GM04503 (cell line): Measurements from ENCODE around the gene LAMC1.
"Not testable (repeated sequence)": the region's sequence is repeated elsewhere in the genome, so short reads cannot be mapped to it uniquely, and the experiment has no call there.

Source experiments
- DNase-seq: peaks from one replicate; pipeline ENCODE4 v3.0.0-alpha.2; 2012; ENCODE audit warnings: low read depth

LAMC1 gene

DNA sequence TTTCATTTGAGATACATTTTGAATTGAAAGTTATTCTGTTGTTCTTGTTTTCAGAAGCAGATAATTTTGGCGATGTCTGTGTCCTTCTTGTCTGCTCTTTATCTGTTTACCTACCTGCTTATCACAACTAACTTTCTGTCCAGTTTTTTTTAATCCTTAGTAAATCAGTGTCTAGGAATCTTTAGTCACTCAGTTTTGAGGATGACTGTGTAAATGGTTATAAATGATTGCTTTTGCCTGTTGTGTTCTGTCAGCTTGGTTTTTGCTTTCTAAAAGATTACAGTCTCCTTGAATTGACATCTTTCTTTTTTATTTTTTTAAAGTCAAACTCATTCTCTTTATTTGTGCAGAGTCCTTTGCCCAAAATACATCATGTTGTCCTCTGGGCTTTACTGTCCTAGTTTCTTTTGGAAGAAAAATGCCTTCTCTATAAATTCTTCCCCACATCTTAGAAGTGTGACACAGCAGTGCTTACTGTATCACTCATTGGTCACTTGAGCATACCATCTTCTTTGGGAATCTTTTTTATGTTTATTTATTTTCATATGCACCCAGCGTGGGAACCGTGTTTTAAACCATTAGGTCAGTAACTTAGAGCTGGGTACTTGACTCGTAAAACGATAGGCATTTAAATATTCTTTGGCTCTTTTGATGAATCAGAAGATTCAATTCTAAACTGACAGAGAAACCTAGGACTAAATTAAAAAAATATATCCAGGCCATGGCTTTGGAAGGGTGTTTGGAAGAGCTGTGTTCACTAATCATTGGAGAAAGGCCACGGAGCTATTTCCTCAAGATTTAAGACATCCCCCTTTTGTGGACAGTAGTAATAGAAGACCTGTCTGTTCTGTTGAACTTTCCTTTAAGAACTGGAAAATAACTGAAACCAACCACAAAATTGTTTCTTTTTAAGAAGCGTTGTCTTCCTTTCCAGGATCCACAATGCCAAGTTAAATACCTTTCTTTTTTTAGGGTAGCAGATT is 20.9 kb downstream of the LAMC1 start:
- DNase-seq, result peak; percentile 91

DNA sequence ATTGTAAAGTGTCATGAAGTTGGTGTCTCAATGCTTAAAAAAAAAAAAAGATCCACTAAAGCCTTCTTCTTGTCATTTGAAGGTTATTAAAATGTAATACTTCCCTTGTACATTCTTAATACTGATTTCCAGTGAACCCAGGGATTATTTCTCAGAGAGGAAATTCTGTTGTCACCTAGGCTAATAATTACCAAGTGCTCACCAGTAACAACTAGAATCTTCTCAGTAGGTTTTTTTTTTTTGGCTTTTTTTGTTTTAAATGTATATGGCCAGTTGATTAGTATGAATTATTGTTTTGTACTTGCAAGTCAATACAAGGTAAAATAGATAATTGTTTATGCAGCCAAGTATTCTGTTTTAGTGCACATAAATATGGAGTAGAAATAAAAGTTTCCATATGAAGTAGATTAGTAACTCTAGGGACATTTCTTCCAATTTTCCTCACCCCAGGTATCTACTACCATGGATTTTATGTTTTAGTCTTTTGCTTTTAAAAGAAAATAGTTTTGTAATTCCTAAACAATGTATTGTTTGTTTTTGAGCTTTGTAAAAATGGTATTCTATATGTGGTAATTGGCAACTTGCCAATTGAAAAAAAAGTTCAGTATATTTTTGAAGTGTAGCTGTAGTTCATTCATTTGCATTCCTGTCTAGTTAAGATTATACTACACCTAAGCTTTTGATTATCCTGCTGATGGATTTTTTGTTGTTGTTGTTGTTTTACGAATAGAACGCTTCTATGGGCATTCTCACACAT is 21.9 kb downstream of the LAMC1 start:
- DNase-seq, result no peak

DNA sequence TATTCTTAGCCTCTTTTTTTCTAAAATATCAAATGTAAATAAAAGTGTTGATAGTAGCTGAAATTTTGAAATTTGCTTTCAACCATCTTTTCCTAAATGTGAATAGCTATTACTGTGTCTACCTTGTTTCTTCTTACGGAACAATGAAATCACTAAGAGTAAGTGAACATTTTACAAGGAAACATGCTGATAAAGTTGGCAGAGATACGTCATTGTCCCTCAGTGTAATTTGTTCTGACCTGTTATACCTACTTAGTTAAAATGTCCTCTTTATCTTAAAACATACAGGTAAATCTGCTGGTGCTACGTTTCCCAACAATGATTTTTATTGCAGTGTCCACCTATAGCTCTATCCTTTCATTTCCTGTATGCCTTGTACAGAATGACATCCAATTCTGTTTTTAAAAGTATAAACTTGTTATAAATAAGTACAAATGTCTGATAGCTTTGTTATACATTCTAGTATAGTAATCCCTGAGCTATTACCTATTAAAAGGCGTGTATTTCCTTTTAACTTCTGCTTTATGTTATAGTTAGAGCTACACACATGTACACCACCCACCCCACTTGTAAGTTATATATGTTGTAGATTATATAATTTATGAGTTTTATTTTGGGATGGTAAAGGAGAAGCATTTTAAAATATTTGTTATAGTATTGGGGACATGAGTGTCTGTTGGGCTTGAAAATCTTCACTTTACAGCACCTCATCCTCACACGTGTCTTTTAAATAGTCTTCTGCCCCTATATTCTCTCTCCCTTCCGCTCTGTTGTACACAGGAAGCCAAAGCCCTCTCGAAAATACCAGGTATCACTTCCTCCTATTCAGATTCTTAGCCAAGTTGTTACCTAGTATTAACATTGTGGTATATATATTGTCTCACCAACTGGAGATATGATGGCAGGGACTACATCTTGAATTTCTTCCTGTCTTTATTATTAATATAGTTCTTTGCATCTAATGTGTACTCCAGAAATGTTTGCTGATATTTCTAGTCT is 25.2 kb downstream of the LAMC1 start:
- no peak for DNase-seq

DNA sequence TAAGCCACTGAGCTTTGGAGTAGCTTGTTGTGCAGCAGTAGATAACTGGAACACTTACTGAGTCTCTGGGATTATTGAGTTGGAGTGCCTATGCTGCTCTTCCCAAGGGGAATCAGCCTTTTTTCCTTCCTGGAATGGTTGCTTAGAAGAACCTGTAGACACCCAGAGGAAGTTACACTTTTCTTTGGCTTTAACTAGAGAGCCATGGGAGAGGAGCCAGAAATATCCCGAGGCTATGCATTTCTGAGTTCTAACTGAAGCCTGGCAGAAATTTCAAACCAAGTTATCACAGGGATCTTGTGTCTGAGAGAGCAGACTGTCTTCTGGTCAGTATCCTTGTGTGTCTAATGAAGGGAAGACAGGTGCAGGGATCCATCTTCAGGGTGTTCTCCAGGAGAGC is 28.3 kb downstream of the LAMC1 start:
- no peak for DNase-seq

DNA sequence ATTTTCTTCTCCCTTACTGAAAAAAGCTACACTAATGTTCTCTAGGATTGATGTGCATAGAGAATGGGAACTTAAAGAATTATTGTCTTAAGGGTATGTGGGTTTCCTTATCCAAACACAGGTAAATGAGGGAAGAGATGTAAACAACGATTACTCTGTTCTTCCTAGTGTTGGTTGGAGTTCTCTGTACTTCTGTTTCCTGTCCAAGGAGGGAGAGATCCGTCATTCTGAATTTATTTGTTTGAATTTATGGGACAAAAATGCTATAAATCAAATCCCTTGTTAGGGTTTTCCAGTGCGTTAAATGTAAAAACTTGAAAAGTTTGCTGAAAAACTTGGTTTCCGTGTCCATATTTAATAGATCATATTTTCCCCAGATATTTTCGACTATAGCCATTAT is 29.6 kb downstream of the LAMC1 start:
- DNase-seq, result no peak

DNA sequence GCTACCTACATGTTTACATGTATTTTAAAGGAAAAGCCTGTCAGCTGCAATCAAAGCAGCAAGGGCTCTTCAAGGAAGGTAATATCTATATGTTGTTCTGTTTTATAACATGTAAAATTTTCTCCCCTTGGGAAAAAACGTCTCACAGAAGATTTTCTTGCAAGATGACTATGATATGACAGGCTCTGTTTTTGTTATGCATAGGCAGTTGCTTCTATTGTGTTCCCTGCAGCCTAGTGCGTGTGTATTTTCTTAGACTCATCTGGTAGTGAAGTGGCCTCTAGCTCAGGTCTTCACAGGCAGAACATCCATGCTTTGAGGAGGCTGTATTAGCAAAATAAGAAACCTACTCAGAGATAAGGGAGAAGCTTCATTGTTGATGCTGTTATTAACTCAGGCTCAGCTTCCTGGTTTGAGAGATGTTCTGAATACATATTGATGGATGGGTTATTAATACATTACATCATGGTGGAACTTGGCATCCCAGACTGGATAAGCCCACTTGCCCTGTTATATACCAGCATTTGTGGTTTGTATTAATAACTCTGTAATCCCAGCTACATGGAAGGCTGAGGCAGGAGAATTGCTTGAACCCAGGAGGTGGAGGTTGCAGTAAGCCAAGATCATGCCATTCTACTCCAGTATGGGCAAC is 35.8 kb downstream of the LAMC1 start:
- DNase-seq, result no peak

DNA sequence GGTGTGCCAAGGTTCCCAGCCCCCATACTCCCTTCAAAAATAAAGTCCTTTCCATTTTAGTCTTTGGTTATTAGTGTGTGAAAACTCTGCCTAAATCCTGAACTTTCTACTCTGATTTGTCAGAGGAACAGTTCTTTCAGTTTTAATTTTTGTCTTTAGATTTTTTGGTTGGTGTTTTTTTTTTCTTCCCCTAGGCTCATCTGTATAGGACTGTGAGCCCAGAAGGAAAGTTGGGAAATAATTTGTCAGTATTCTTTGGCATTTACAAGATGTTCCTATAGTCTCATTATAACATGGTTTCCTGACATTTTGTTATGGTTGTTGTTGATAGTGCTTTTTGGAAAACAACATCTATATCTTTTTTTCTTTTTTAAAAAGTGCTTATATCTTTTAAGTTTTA is 38.0 kb downstream of the LAMC1 start:
- DNase-seq, result no peak

DNA sequence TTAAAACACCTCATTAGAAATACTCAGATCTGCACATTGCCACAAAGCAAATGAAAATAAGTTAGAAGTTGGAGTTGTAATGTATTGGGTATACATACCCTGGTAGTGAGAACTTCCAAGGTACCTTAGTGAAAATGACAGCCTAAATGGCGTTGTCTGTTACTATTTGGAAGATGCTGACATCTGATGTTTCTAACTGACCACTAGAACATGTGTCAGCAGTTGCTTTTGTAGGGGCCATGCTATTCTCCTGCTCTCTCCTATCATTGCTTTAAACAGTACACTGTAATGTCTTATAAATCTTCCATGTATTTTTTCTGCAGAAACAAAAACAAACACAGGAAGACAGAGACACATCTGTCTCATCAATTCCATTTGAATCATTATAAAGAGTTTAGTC is 40.1 kb downstream of the LAMC1 start:
- no peak for DNase-seq

DNA sequence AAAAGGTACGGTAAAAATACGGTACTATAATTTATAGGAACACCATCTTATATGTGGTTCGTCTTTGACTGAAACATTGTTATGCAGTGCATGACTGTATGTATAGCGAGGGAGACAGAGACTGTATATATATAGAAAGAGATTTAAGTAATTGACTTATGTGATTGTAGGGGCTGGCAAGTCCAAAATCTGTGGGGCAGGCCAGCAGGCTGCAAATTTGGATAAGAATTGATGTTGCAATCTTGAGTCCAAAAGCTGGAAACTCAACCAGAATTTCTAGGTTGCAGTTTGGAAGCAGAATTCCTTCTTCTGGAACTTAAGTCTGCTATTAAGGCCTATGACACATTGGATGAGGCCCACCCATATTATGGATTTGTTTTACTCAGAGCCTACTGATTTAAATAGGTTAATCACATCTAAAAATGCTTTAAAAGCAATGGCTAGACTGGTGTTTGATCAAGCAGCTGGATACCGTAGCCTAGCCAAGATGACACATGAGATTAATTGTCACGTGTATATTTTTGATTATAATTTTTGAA is 42.0 kb downstream of the LAMC1 start:
- DNase-seq, result no peak

DNA sequence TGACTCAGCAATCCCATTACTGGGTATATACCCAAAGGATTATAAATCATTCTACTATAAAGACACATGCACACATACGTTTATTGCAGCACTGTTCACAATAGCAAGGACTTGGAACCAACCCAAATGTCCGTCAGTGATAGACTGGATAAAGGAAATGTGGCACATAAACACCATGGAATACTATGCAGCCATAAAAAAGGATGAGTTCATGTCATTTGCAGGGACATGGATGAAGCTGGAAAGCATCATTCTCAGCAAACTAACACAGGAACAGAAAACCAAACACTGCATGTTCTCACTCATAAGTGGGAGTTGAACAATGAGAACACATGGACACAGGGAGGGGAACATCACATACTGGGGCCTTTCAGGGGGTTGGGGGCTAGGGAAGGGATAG is 43.2 kb downstream of the LAMC1 start:
- DNase-seq, result not testable (repeated sequence)

DNA sequence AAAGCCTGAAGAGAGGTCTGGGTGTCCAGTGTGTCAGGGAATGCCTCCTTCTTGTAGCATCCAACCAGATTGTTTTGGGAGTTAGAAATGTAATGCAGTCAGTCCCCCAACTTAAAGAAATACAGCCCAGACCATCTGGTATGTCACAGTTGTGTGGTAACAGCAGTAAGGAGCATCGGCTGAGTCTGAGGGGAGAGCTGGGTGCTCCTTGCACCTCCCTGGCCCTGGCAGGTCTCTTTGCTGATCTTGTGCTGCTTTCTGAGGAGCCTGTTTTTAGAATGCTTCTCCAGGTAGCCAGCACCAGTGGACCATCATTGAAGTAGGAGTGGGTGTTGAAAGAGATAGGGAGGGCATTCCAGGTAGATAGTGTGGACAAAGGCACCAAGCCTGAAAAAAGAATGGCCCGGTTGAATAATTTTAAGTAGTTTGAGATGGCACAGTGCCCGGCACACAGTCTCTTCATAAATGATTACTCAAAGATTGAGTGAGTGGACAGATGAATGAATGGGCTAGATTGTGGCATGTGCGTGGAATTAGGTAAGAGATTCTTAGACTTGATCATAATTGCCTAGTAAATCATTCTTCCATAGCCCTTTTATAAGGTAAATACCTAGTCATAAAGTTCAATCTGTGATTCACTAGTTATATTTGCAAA is 46.5 kb downstream of the LAMC1 start:
- DNase-seq, result no peak

DNA sequence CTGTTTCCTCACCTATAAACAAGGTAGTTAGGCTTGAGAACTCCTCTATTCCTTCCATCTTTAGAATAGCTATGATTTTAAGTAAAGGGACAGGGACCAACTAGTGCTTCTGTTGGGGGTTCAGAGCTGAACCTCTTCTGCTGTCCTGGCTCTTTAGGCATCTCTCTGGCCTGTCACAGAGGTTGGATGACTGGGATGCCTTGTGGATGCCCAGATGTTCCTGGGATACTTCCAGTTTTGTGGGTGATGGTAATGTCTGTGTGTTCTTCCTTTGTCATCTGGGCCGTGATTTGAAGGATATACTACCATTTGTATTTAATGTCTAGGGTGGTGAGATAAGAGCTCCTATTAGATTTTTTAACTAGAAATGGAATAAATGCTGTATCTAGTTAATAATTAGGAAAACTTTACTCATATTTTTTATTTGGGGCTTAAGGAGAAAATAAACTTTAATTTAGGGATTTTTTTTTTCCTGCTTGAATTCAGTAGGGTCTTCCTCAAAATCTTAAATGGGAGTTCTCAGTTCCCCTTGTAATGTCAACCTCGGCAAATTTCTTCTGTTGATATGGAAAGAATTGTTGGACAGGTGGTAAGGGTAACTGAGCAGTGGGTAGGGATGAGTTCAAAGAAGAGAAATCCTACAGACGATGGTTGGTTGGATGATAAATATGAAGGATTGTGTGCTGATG is 47.2 kb downstream of the LAMC1 start:
- DNase-seq, result no peak

DNA sequence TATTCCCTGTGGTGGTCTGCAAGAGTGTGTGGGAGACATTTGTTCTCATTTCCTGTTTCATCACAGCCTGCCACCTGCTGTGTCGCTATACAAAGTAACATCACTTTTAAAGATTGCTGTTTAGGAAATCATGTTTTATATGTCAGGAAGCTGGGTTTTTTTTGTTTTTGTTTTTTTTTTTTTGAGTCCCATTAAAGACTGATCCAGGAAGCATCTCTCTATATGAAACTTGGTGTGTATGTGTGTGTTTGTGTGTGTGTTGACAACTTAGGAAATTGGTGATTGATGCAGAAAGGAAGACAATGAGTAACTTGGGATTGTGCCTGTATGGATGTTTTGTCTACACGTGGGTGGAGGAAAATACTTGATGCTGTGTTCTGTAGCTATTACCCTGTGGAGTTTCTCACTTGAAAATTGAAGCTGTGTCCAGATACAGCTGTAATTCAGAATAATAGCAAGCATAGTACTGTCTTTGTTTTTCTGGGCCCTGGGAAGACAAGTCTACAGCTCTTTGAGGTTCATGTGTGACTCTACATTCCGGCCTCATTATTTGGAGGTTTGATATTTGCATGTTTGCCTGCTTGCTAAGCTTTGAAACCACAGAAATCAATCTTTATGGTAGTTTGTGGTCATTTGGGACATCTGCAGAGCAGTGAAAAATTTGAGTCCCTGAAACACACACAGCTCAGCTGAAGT is 47.9 kb downstream of the LAMC1 start:
- peak; percentile 95 for DNase-seq

DNA sequence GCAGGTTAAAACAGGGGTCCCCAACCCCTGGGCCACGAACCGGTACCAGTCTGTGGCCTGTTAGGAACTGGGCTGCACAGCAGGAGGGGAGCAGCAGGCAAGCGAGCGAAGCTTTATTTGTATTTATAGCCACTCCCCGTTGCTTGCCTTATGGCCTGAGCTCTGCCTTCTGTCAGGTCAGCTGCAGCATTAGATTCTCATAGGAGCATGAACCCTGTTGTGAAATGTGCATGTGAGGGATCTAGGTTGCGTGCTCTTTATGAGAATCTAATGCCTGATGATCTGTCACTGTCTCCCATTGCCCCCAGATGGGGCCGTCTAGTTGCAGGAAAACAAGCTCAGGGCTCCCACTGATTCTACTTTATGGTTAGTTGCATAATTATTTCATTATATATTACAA is 49.4 kb downstream of the LAMC1 start:
- not testable (repeated sequence) for DNase-seq

DNA sequence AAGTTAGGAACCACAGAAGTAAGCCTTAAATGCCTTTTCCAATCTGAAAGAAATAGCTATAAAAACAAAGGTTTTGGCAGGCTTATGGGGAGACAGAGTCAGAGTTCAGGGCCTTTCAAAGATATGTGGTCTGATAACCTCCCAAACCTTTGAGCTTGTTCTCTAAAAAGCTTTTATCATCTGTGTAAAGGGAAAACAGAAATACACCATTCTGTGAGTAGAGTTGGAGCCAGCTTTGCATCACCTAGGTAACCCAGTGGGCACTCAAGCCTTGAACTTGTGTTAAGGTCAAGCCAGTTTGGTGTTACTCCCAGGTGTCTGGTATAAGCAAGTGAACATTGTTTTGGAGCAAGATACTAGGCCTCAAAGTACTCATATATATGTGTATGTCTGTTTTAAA is 50.1 kb downstream of the LAMC1 start:
- DNase-seq, result no peak

DNA sequence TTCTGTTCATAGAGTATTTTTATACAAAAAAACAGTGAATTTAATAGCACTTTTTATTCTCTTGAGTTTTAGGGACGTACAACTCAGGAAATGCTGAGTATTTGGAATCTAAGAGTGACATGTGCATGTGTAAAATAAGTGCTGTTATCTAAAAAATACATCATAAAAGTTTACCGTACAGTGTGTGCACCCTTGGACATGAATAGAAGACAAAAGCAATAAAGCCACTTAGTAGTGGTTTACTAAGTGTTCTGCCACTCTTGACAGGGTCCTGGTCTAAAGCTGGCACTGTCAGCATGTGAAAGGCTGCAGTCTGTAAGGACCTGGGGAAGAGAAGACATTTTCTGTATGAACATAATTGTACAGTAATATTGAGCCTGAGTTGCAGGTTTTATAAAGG is 51.0 kb downstream of the LAMC1 start:
- no peak for DNase-seq

DNA sequence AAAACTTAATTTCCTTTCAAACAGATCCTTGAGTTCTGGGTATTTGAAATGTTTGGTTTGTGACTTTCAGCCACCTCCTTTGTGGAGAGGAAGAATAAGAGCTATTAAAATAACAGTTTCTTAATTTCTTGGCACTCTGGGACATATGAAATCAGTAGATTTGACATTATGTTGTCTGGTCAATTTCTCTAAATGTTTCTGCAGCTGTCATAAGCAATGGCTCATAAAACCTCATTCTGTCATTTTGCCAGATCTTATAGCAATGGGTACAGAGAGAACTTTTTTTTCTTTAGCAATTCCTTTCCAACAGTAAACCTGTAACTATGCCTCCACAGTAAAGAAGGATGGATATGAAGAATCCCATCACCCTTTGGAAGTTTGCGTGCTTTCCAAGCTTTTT is 52.6 kb downstream of the LAMC1 start:
- no peak for DNase-seq

DNA sequence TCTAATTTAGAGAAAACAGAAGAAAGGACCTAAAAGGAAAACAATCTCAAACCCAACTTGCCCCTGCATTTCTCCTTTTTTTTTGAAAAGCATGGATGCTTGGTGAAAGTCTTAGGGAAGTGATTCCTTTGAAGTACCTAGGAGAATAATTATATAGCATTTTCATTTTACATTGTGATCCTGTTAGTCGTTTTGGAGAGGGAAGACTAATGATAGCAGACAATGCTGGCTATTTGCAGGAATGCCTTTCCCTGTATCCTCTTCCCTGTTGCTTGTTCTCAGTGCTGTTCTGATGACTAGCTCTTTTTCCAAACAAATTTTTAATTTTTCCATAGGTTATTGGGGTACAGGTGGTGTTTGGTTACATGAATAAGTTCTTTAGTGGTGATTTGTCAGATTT is 53.9 kb downstream of the LAMC1 start:
- no peak for DNase-seq

DNA sequence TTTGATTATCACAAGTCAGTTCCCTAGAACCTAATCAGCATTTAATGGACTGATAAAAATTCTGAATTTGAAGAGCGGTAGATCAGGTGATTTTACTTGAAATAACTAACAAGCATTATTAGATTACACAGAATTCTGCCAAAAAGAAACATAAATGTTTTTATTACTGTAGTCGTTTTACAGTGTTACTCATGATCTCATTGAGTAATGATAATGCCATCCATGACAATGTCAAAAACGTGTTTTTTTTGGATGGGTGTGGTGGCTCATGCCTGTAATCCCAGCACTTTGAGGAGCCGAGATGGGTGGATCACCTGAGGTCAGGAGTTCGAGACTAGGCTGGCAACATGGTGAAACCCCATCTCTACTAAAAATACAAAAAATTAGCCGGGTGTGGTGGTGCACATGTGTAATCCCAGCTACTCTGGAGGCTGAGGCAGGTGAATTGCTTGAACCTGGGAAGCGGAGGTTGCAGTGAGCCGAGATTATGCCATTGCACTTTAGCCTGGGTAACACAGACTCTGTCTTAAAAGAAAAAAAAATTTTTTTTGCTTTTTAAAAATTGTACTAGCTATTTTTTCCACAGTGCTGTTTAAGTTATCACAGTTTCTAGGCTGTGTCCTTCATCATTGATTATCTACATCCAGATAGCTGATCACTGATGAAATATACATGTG is 56.6 kb downstream of the LAMC1 start:
- DNase-seq, result no peak
